ENCODE measurements around the gene FTO.

Gene FTO

GRCh38 chr16:54200720-54201119, 496.8 kb downstream of the FTO start:
- DNase-seq: no peak

- DNase-seq: no peak
These were observed 497.2 kb downstream of the FTO start for GRCh38 chr16:54201200-54201599.

Measured in hypothalamus (tissue), 51 donors.